AG09309 (cell line): ENCODE results near the gene DGKE.
A peak's percentile ranks its signal among the peaks of the same experiment; 100 is the strongest.

Experiments
- DNase-seq: peaks from one replicate; pipeline ENCODE4 v3.0.0-alpha.2; 2010; ENCODE audit warnings: low read depth
- H3K4me3 ChIP-seq: 2 replicates; pipeline ENCODE4 v1.5.1; 2011; ENCODE audit warnings: mild to moderate bottlenecking, low read depth, low read length, moderate library complexity; ENCODE audit not compliant: control insufficient read depth
- CTCF ChIP-seq: IDR thresholded peaks from 2 replicates; pipeline ENCODE4 v1.5.1; 2011; ENCODE audit warnings: mild to moderate bottlenecking, low read depth, low read length, inconsistent platforms; ENCODE audit not compliant: insufficient read depth, control insufficient read depth; ENCODE audit errors: missing control alignments

The DGKE gene

GRCh38 chr17:56833809-56834379 is at the start of gene DGKE, which contains the start of gene C17orf67:
TSS of gene DGKE (plus strand) at chr17:56834151. CDS start at chr17:56834796, 645 bp downstream.
TSS of gene C17orf67 (minus strand) at chr17:56833920. CDS start at chr17:56815810, 18,110 bp downstream.
- TF ChIP-seq CTCF: no peak
- peak within 1 kb of the TSS; percentile 68 for H3K4me3 ChIP-seq
- DNase-seq: peak; percentile 64

- TF ChIP-seq CTCF: no peak
- H3K4me3 ChIP-seq: no peak overlapping the region
- DNase-seq: no peak
These were observed 48.5 kb upstream of the DGKE start for GRCh38 chr17:56785405-56785804.

GRCh38 chr17:56785997-56786680 is 47.8 kb upstream of the DGKE start:
- no peak overlapping the region for H3K4me3 ChIP-seq
- no peak for DNase-seq
- TF ChIP-seq CTCF: no peak

- peak; percentile 92 for DNase-seq
These were observed 46.9 kb upstream of the DGKE start for GRCh38 chr17:56786989-56787482.

GRCh38 chr17:56792267-56792666 is 41.7 kb upstream of the DGKE start:
- H3K4me3 ChIP-seq: no peak overlapping the region
- no peak for TF ChIP-seq CTCF
- no peak for DNase-seq

More at GRCh38 chr17:56786989-56787482, 46.9 kb upstream of the DGKE start:
- TF ChIP-seq CTCF: no peak
- no peak overlapping the region for H3K4me3 ChIP-seq

- no peak for DNase-seq
- no peak for TF ChIP-seq CTCF
- H3K4me3 ChIP-seq: no peak overlapping the region
These were observed 40.4 kb upstream of the DGKE start for GRCh38 chr17:56793531-56793930.

- no peak for TF ChIP-seq CTCF
- H3K4me3 ChIP-seq: no peak overlapping the region
- no peak for DNase-seq
These were observed 40.0 kb upstream of the DGKE start for GRCh38 chr17:56793957-56794356.
